Medulla oblongata (tissue), 1 donor: ENCODE data around the gene RECQL.

ENCODE experiments used
- DNase-seq: peaks from one replicate; pipeline ENCODE4 v3.0.0-alpha.2; 2015; ENCODE audit errors: extremely low spot score

Gene RECQL

GRCh38 chr12:21501258-21502163 lies at the start of gene RECQL, which contains the start of gene GOLT1B:
Gene RECQL, minus strand, starts transcription at chr12:21501635. Its CDS starts 2,065 bp downstream, at chr12:21499570.
Gene GOLT1B, plus strand, starts transcription at chr12:21501789. Its CDS starts 135 bp downstream, at chr12:21501924.
- DNase-seq, result peak; percentile 99

GRCh38 chr12:21547437-21547836 lies 46.0 kb upstream of the RECQL start:
- no peak for DNase-seq

GRCh38 chr12:21546716-21547115 lies 45.3 kb upstream of the RECQL start:
- no peak for DNase-seq

- DNase-seq, result no peak
Measured at GRCh38 chr12:21545557-21545956, 44.1 kb upstream of the RECQL start.

- no peak for DNase-seq
Measured at GRCh38 chr12:21543151-21543550, 41.7 kb upstream of the RECQL start.

GRCh38 chr12:21542403-21542802 lies 41.0 kb upstream of the RECQL start:
- DNase-seq, result no peak

GRCh38 chr12:21541773-21542172 lies 40.3 kb upstream of the RECQL start:
- no peak for DNase-seq

GRCh38 chr12:21539797-21540196 lies 38.4 kb upstream of the RECQL start:
- DNase-seq, result no peak

GRCh38 chr12:21538061-21538653 lies 36.7 kb upstream of the RECQL start:
- no peak for DNase-seq

- DNase-seq, result no peak
Measured at GRCh38 chr12:21529456-21529855, 28.0 kb upstream of the RECQL start.

GRCh38 chr12:21528953-21529352 lies 27.5 kb upstream of the RECQL start:
- peak; percentile 38 for DNase-seq

- peak; percentile 52 for DNase-seq
Measured at GRCh38 chr12:21527451-21528180, 26.2 kb upstream of the RECQL start.

GRCh38 chr12:21526721-21527345 lies 25.4 kb upstream of the RECQL start:
- peak; percentile 17 for DNase-seq

GRCh38 chr12:21526053-21526452 lies 24.6 kb upstream of the RECQL start, which contains the start of gene SPX:
Gene SPX, plus strand, starts transcription at chr12:21526296. Its CDS starts 177 bp downstream, at chr12:21526473.
- DNase-seq, result no peak

- DNase-seq, result no peak
Measured at GRCh38 chr12:21523148-21523547, 21.7 kb upstream of the RECQL start.

- no peak for DNase-seq
Measured at GRCh38 chr12:21521541-21521940, 20.1 kb upstream of the RECQL start.

GRCh38 chr12:21518451-21518850 lies 17.0 kb upstream of the RECQL start:
- DNase-seq, result no peak

GRCh38 chr12:21516281-21516680 lies 14.8 kb upstream of the RECQL start:
- DNase-seq, result no peak

GRCh38 chr12:21509768-21510167 lies 8.3 kb upstream of the RECQL start:
- no peak for DNase-seq

GRCh38 chr12:21507849-21508248 lies 6.4 kb upstream of the RECQL start:
- DNase-seq, result no peak

- DNase-seq, result no peak
Measured at GRCh38 chr12:21505888-21506287, 4.5 kb upstream of the RECQL start.

- no peak for DNase-seq
Measured at GRCh38 chr12:21502872-21503271, 1.4 kb upstream of the RECQL start.
